Choroid plexus epithelial cell (primary cell): ENCODE measurements around the gene LYPLA2.

Experiments used
- DNase-seq: peaks from one replicate; pipeline ENCODE4 v3.0.0-alpha.2; 2010; ENCODE audit warnings: low read depth
- H3K4me3 ChIP-seq: 2 replicates; pipeline ENCODE4 v1.5.1; 2011; ENCODE audit warnings: low read depth, mild to moderate bottlenecking, control low read depth, low read length, moderate library complexity
- TF ChIP-seq, protein P1 (sequence below): conservative IDR thresholded peaks from 2 replicates; pipeline ENCODE4 v1.5.1; 2011; ENCODE audit warnings: low read depth, mild to moderate bottlenecking, control low read depth, inconsistent platforms, low read length, moderate library complexity

Gene LYPLA2

GRCh38 chr1:23814016-23814415 lies 23.1 kb downstream of the LYPLA2 start:
- TF ChIP-seq, protein P1, sequence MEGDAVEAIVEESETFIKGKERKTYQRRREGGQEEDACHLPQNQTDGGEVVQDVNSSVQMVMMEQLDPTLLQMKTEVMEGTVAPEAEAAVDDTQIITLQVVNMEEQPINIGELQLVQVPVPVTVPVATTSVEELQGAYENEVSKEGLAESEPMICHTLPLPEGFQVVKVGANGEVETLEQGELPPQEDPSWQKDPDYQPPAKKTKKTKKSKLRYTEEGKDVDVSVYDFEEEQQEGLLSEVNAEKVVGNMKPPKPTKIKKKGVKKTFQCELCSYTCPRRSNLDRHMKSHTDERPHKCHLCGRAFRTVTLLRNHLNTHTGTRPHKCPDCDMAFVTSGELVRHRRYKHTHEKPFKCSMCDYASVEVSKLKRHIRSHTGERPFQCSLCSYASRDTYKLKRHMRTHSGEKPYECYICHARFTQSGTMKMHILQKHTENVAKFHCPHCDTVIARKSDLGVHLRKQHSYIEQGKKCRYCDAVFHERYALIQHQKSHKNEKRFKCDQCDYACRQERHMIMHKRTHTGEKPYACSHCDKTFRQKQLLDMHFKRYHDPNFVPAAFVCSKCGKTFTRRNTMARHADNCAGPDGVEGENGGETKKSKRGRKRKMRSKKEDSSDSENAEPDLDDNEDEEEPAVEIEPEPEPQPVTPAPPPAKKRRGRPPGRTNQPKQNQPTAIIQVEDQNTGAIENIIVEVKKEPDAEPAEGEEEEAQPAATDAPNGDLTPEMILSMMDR = no peak
- H3K4me3 ChIP-seq = no peak overlapping the region
- DNase-seq = no peak

GRCh38 chr1:23816361-23816760 lies 25.4 kb downstream of the LYPLA2 start:
- no peak for DNase-seq
- TF ChIP-seq, protein P1 = no peak
- no peak overlapping the region for H3K4me3 ChIP-seq

- DNase-seq = no peak
- H3K4me3 ChIP-seq = no peak overlapping the region
- TF ChIP-seq, protein P1 = no peak
Measured at GRCh38 chr1:23816906-23817305, 26.0 kb downstream of the LYPLA2 start.

DNA sequence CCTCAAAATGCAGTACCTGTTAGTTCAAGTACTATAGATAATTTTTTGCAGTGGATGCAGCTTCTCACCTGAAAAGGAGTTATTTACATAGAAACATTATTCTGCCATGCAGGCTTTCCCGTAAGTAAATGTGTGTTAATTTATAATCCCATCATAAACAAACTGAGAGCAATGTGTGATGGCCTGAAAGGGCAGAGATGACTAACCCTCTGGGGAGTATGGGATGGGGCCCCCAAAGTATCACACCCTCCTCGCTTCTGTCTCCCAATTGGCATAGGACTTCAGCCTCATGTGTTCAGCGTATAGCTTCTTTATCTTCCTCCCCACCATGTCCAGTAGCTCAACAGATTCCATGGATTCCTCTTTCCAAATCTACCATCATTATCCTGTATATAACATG lies 26.7 kb downstream of the LYPLA2 start:
- TF ChIP-seq, protein P1 = no peak
- H3K4me3 ChIP-seq = no peak overlapping the region
- no peak for DNase-seq

DNA sequence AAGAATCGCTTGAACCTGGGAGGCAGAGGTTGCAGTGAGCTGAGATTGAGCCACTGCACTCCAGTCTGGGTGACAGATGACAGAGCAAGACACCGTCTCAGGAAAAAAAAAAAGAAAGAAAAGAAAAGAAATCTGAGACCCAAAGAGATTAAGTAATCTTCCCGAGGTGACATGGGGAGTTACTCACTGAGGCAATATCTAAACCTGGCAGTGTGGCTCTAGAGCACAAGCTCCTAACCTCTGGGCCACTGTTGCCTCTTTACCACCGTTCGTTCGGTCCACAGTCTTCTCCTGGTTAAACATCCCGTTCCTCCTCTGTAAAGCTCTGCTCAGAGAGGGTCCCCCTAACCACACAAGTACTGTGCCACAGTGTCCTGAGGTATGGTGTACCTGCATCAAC lies 32.8 kb downstream of the LYPLA2 start:
- H3K4me3 ChIP-seq = no peak overlapping the region
- DNase-seq = no peak
- TF ChIP-seq, protein P1 = no peak

DNA sequence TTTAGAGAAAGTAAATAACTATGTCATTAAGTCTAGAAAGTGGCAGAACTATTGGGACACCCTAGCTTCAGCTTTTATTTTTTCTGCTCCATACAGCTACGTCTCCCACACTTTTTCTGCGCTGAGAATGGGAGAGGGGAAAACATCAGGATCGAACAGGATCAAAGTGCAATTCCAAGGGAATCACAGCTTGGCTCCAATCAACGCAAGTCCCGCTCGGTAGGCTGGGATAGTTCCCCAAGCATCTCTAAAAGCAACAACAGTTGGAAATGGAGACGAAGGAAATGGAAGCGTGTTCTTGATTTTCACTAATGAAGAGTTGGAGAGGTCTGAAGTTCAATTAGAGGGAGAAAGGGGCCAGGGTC lies 33.7 kb downstream of the LYPLA2 start:
- H3K4me3 ChIP-seq = peak overlapping the region; percentile 100
- TF ChIP-seq, protein P1 = no peak
- DNase-seq = no peak

DNA sequence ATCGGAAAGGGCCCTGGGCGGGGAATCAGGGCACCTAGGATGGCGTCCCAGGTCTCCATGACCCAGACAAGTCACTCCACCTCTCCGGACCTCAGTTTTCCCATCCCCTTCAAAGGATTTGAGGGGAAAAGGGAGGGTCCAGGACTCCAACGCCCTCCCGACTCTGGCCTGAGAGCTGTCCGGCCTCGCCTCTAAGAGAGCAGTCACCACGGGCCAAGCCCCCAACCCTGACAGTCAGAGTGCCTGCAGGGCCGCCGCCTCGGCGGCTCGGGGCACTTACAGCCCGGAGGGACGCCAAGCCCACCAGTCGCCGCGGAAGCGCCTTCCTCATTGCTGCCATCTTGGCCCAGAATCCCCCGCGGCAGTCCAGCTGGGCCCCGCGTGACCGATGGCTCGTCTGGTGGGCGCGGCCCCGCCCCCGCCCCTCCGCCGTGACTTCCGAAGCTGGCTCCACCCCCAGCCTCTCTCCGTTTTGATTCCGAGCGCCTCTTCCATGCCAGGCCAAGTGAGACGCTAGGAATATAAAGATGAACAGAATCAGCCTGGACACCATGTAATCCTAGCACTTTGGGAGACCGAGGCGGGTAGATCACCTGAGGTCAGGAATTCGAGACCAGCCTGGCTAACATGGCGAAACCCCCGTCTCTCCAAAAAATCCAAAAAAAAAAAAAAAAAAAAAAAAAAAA lies 34.3 kb downstream of the LYPLA2 start, which contains the start of gene HMGCL:
Gene HMGCL, minus strand, starts transcription at position 354 of the 686 bp plus-strand sequence. Its CDS starts 14 bp downstream, at position 340.
- peak; percentile 92 for DNase-seq
- peak within 1 kb of the TSS; percentile 100 for H3K4me3 ChIP-seq
- TF ChIP-seq, protein P1 = no peak
